Adrenal gland (tissue), 5 donors: ENCODE results near the gene RPS6KC1.

Experiments used
- CTCF ChIP-seq, 6 experiments: fragments of 450-650 bp in 4 of 6; fragments of 200-600 bp in 2 of 6; sonication (generic) in 1 of 6; IDR thresholded peaks; 1 replicate in 5 of 6; 2 replicates in 1 of 6; pipeline versions ENCODE4 v1.5.1 to v1.8.0; 2016 to 2021; ENCODE audit warnings: antibody characterized with exemption in 6 of 6, mild to moderate bottlenecking in 2 of 6, moderate library complexity in 1 of 6
- POLR2A ChIP-seq, 2 donors: fragments of 450-650 bp; IDR thresholded peaks; one replicate each; pipeline ENCODE4 v1.6.1; 2017; ENCODE audit warnings: antibody characterized with exemption in 2 of 2, mild to moderate bottlenecking in 2 of 2, moderate library complexity in 1 of 2
- donor health status: DM: no; HTN: no; CAD: no.

GRCh38 chr1:213269829-213270228 is 218.8 kb downstream of the RPS6KC1 start:
- TF ChIP-seq CTCF (IDR thresholded peaks at IDR 0.05) (no peak), POLR2A (IDR thresholded peaks at IDR 0.05) (no peak)
